ENCODE results near the gene DAB1. TPM values are rescaled to one million over a fixed set of nuclear protein-coding genes. Genes with fewer than 3 reads are reported as not detected.

DAB1 gene
- total RNA-seq, 1 experiment from 2014 or later = not detected

DNA sequence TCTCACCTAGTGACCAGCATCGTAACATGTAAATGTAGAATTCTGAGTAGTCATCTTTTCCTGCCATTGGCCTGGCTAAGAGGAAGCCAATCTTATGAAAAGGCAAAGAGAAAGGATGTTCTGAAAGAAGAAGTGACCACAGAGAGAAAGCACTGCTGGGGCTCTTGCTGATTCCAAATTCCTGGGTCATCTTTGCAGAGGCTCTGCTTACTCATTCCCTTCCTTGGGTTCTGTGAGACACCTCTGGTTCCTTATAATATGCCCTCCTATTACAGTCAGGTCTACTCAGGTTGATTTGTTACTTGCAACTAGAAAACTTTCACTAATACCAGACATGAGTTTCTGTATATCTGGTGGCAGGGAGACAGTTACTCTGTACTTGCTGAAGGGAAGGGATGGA is 259.3 kb downstream of the DAB1 start:
- Histone ChIP-seq H3K4me3 (replicated peaks in 1 of 2; ENCODE audit: low read depth in 1 of 2, low read length in 2 of 2) (no peak overlapping the region), H3K4me1 (ENCODE audit: control insufficient read depth in 1 of 2, insufficient read depth in 2 of 2, low read length in 2 of 2) (no peaks in the 10 kb centered on the region), H3K79me2 (ENCODE audit: insufficient read depth, low read length) (no peaks in the 10 kb centered on the region), H4K20me1 (ENCODE audit: insufficient read depth) (no peaks in the 10 kb centered on the region), H3K4me2 (ENCODE audit: low read length) (no peak overlapping the region), H3K27ac (ENCODE audit: low read depth, low read length) (no peak overlapping the region), H2AFZ (ENCODE audit: low read depth, low read length, poor library complexity, severe bottlenecking) (no peak overlapping the region), H3K9ac (ENCODE audit: low read length) (no peak overlapping the region), H3K9me2 (ENCODE audit: insufficient read depth) (no peaks in the 10 kb centered on the region), H3K9me3 (ENCODE audit: control insufficient read depth in 1 of 2, insufficient read depth in 1 of 2, low read depth in 1 of 2, low read length in 2 of 2) (no peaks in the 10 kb centered on the region), H3K27me3 (ENCODE audit: insufficient read depth, low read length) (peaks cover 4% of the 10 kb centered on the region; the same call in 1 of the 2 replicates), H3K36me3 (ENCODE audit: control insufficient read depth in 1 of 2, insufficient read depth in 2 of 2, low read length in 2 of 2) (no peaks in the 10 kb centered on the region)
- DNase-seq (ENCODE audit: low read depth, low spot score) (no peak), ATAC-seq (no peak)
- no TSS peak for BruUV-seq (replicated peaks)
- ChIA-PET POLR2A (no interaction called here), CTCF (no interaction called here), RAD21 (ENCODE audit: low non-redundant PET in 1 of 2, low total read pairs in 2 of 2, uncharacterized antibody in 2 of 2, unreplicated experiment in 2 of 2) (no interaction called here)
- TF ChIP-seq EZH2phosphoT487 (IDR thresholded peaks at IDR 0.05; ENCODE audit: borderline replicate concordance) = no peak
- TF ChIP-seq ZNF274 (IDR thresholded peaks at IDR 0.05; ENCODE audit: low read depth, low read length) = no peak
- TF ChIP-seq SRF (IDR thresholded peaks at IDR 0.05; ENCODE audit: low read depth) = no peak
- TF ChIP-seq, protein P1, sequence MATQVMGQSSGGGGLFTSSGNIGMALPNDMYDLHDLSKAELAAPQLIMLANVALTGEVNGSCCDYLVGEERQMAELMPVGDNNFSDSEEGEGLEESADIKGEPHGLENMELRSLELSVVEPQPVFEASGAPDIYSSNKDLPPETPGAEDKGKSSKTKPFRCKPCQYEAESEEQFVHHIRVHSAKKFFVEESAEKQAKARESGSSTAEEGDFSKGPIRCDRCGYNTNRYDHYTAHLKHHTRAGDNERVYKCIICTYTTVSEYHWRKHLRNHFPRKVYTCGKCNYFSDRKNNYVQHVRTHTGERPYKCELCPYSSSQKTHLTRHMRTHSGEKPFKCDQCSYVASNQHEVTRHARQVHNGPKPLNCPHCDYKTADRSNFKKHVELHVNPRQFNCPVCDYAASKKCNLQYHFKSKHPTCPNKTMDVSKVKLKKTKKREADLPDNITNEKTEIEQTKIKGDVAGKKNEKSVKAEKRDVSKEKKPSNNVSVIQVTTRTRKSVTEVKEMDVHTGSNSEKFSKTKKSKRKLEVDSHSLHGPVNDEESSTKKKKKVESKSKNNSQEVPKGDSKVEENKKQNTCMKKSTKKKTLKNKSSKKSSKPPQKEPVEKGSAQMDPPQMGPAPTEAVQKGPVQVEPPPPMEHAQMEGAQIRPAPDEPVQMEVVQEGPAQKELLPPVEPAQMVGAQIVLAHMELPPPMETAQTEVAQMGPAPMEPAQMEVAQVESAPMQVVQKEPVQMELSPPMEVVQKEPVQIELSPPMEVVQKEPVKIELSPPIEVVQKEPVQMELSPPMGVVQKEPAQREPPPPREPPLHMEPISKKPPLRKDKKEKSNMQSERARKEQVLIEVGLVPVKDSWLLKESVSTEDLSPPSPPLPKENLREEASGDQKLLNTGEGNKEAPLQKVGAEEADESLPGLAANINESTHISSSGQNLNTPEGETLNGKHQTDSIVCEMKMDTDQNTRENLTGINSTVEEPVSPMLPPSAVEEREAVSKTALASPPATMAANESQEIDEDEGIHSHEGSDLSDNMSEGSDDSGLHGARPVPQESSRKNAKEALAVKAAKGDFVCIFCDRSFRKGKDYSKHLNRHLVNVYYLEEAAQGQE (IDR thresholded peaks at IDR 0.05; ENCODE audit: low read depth) = no peak
- TF ChIP-seq EGR1 (IDR thresholded peaks at IDR 0.05; ENCODE audit: low read depth) = no peak
- TF ChIP-seq, protein P2, sequence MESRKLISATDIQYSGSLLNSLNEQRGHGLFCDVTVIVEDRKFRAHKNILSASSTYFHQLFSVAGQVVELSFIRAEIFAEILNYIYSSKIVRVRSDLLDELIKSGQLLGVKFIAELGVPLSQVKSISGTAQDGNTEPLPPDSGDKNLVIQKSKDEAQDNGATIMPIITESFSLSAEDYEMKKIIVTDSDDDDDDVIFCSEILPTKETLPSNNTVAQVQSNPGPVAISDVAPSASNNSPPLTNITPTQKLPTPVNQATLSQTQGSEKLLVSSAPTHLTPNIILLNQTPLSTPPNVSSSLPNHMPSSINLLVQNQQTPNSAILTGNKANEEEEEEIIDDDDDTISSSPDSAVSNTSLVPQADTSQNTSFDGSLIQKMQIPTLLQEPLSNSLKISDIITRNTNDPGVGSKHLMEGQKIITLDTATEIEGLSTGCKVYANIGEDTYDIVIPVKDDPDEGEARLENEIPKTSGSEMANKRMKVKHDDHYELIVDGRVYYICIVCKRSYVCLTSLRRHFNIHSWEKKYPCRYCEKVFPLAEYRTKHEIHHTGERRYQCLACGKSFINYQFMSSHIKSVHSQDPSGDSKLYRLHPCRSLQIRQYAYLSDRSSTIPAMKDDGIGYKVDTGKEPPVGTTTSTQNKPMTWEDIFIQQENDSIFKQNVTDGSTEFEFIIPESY (IDR thresholded peaks at IDR 0.05; ENCODE audit: extremely low read depth, insufficient replicate concordance, low read length) = no peak
- no peak for TF ChIP-seq CBX3 (IDR thresholded peaks at IDR 0.05; ENCODE audit: low read depth)
- TF ChIP-seq, protein P3, sequence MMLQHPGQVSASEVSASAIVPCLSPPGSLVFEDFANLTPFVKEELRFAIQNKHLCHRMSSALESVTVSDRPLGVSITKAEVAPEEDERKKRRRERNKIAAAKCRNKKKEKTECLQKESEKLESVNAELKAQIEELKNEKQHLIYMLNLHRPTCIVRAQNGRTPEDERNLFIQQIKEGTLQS (IDR thresholded peaks at IDR 0.05) = no peak
- no peak for TF ChIP-seq TCF7L2 (IDR thresholded peaks at IDR 0.05; ENCODE audit: borderline replicate concordance, extremely low read depth, insufficient read depth, insufficient read length)
- no peak for TF ChIP-seq YY1 (IDR thresholded peaks at IDR 0.05; ENCODE audit: extremely low read depth, insufficient replicate concordance, low read depth, low read length)
- TF ChIP-seq, protein P4, sequence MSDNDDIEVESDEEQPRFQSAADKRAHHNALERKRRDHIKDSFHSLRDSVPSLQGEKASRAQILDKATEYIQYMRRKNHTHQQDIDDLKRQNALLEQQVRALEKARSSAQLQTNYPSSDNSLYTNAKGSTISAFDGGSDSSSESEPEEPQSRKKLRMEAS (IDR thresholded peaks at IDR 0.05) = no peak
- TF ChIP-seq JUND (IDR thresholded peaks at IDR 0.05) = no peak
- no peak for TF ChIP-seq ELF1 (IDR thresholded peaks at IDR 0.05; ENCODE audit: borderline replicate concordance, low read depth)
- intact Hi-C loops (cut with micrococcal nuclease) = no loop called here

All from HCT116 (cell line).